Muscle of back (tissue), 11 donors: Measurements from ENCODE around the gene PEX6. TPM values are rescaled to one million over a fixed set of nuclear protein-coding genes. Genes with fewer than 3 reads are reported as not detected.

Experiments
- DNase-seq, 3 donors: peaks; one replicate each; pipeline versions ENCODE4 v3.0.0 to v3.0.0-alpha.2; 2013
- polyA plus RNA-seq, 10 donors: library from polyadenylated mRNA; unstranded; fragments of 120-200 nt; gene quantifications; one replicate each; pipeline ENCODE4 v1.2.1, GENCODE V29; 2013; ENCODE audit not compliant: insufficient read length in 10 of 10

Gene PEX6
- polyA plus RNA-seq, 10 donors: 8.4 to 27.6 (median 16.2) TPM

DNA sequence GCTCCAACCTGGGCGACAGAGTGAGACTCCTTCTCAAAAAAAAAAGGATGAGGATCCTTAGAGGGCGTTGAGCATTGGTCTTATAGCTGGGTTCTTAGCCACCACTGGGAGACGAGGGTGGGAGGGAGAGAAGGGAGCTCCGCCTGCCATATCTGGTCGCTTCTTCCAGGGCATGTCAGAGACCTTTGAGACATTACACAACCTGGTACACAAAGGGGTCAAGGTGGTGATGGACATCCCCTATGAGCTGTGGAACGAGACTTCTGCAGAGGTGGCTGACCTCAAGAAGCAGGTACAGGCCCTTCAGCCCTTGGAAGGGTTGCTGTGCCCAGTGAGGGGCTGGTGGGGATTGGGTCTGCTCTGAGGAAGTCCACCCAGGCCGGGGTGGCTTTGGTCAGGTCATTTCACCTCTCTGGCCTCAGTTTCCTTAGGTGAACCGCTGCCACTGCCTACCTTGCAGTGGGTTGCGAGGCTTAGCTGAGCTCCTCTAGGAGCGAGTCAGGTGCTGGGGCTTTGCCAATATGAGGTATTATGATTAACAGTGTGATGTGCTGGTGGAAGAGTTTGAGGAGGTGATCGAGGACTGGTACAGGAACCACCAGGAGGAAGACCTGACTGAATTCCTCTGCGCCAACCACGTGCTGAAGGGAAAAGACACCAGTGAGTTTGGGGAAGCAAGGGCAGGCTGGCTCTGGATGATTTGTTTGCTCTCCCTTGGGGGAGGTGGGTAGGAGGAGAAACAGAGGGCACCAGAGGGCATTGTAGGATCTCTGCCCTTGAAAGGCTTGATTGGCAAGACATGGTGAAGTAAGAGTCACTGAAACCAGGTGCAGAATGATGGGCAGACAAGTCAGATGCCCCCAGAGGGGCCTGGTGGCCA, 41.2 kb downstream of the PEX6 start:
- DNase-seq: no peak

DNA sequence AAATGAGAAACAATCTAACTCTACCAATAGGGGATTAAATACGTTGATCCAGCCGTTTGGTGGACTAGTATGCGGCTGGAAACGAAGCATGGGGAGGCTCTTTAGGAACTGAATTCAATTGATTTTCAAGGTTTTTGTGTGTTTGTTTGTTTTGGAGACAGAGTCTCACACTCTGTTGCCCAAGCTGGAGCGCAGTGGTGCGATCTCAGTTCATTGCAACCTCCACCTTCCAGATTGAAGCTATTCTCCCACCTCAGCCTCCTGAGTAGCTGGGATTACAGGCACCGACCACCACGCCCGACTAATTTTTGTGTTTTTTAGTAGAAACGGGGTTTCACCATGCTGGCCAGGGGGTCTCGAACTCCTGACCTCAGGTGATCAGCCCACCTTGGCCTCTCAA, 42.6 kb downstream of the PEX6 start:
- DNase-seq: no peak

DNA sequence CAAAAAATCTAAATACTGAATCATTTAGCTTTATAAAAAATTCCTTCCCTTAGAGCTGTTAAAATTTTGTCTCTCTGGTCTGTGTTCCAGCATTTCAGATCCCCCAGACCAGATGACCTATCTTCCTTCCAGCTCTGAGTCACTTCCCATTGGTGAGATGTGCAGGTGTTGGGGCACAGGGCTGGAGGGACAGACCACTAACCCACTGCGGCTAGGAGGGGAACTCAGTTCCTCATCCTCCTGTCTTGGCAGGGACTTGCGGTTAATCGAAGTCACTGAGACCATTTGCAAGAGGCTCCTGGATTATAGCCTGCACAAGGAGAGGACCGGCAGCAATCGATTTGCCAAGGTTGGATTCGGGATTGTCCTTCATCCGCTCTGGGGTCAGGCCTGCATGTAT, 43.7 kb downstream of the PEX6 start:
- no peak for DNase-seq

DNA sequence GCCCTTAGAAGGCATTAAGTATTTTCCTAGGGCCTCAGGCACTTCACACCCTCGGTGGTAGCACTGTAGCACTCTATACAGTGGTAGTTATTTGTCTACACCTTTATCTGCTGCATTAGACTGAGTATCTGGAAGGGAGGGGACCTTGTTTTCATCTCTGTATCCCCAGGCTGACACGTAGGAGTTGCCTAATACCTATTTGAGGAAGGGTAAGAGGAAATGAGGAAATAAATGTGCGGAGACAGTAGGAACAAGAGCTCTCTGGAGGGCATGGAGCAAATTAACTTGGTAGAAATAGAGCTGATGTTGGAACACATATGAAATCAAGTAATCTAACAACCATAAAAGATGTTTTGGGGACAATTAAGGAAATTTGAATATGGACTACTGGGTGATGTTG, 45.8 kb downstream of the PEX6 start:
- DNase-seq: no peak

DNA sequence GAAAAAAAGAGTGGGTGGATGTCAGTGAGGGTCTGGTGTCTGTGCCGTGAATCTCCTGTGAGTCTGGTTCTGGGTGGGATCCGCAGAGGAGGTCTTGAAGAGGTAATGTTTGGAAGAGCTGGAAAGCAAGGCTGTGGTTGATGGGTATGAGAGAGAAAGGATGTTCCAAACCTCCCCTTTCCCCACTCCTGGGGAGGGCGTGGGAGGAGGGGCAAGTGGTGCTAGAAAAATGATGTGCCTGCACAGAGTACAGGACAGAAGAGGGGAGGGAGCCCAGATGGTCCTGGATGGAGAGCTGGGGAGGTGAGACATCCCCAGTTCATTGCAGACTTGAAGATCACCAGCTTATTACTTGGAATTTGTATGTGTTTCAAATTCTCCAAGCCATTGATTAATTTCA, 46.6 kb downstream of the PEX6 start:
- DNase-seq: no peak

DNA sequence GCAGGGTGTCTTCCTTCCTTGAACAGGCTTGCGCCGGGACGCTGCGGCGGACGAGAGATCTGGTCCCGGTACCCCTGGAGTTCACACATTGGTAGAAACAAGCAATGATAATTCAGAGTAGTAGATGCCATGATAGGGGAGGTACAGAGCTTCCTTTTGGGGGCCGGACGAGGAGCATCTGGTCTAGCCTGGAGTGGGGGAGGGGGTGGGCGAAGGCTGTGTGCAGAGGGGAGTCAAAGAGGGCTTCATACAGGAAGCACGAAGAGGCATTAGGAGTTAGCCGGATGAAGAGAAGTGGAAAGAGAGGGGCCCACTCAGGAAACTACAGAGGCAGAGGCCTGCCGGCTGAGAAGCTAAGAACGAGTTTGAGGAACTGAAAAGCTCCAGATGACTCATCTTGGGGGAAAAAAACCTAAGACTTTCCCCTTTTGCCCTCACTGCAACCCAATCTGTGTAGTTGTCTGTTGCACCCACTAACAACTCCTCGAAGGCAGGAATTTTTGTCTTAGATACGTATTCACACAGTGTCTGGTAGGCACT, 49.1 kb downstream of the PEX6 start:
- DNase-seq: peak in 2 of 3 donors; percentile 51 to 68

DNA sequence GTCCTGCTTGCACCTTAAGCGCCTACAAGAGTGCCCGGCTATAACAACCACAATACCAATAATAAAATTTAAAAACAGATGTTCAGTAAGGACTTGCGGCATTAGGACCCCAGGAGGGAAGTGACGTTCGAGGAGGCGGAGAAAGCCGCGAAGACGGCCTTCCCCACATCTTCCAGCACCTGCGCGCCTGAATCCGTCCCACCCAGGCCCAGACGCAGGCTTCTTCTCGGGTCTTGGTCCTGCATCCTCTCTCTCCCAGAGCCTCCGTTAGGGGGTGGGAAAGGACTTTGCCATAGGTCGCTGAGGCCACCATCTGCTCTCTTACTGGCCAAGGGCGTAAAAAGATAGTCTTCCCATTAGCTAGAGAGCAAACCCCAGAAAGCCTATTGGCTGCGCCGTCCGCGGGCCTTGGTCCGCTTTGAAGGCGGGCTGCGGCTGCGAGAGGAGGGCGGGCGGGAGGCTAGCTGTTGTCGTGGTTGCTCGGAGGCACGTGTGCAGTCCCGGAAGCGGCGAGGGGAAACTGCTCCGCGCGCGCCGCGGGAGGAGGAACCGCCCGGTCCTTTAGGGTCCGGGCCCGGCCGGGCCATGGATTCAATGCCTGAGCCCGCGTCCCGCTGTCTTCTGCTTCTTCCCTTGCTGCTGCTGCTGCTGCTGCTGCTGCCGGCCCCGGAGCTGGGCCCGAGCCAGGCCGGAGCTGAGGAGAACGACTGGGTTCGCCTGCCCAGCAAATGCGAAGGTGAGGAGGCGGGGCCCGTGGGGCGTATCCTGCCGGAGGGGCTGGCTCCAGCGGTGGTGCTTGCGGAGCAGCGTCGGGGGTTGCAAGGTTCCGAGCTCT, 49.8 kb downstream of the PEX6 start, which contains the start of gene CNPY3:
TSS of gene CNPY3 (plus strand) at position 495 of the 835 bp plus-strand sequence. CDS start at position 586, 91 bp downstream.
- peak; percentile 95 to 99 (median 98) for DNase-seq

DNA sequence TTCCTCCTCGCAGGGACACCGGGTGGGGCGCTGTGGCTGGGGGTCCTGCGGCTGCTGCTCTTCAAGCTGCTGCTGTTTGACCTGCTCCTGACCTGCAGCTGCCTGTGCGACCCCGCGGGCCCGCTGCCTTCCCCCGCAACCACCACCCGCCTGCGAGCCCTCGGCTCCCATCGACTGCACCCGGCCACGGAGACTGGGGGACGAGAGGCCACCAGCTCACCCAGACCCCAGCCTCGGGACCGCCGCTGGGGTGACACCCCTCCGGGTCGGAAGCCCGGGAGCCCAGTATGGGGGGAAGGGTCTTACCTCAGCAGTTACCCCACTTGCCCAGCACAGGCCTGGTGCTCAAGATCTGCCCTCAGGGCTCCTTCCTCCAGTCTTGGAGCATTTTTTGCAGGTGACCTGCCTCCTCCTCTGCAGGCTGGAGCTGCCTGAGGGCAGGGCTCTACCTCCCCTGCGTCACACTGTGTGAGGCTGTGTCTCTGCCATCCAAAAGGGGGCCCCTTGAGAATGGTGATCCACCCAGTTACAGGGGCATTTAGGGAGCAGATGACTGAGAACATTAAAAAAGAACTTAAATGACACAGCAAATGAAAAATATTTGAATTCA, 53.6 kb downstream of the PEX6 start:
- no peak for DNase-seq

DNA sequence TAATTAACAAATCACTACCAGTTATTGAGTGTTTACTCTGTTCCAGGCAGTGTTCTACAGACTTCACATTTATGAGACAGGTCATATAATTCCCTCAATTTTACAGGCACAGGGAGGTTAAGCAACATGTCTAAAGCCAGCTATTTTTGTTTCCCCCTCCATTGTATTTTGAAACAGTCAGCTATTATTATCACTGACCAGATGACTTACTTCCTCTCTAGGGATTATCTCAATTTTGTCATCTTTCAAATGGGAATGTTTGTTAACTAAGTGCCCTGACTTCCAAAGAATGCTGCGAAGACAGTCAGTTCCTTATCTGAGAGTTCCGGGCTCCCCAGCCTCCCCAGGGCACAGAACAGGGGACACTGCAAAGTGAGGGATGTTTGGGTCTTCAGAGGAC, 55.3 kb downstream of the PEX6 start:
- no peak for DNase-seq

DNA sequence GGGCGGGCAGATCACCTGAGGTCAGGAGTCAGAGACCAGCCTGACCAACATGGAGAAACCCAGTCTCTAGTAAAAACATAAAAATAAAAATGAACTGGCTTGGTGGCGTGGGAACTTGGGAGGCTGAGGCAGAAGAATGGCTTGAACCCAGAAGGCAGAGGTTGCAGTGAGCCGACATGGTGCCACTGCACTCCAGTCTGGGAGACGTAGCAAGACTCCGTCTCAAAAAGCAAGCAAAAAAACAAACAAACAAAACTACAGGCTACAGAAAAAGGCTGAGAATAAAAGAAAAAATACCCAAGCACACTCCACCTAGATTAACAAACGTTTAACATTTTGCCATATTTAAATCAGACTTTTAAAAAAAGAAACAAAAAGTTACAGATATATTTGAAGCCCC, 57.2 kb downstream of the PEX6 start:
- no peak for DNase-seq

DNA sequence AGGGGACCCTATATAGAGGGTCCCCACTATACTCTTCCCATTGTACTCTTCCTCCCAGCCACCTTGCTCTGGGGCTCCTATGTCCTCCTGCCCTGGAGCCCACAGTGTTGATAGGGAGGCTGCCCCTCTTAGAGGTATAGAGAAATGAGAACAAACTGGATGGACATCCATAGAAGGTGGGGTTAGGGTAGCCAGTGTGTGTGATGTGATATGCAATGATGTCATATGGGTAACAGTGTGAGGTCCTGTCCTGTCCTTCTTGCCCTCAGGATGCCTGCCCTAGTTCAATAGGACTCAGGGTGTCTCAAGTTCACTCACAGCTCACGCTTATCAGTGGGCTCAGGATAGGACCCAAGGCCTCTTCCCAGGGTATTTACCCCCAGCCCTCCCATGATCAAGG, 62.7 kb downstream of the PEX6 start:
- DNase-seq: no peak

DNA sequence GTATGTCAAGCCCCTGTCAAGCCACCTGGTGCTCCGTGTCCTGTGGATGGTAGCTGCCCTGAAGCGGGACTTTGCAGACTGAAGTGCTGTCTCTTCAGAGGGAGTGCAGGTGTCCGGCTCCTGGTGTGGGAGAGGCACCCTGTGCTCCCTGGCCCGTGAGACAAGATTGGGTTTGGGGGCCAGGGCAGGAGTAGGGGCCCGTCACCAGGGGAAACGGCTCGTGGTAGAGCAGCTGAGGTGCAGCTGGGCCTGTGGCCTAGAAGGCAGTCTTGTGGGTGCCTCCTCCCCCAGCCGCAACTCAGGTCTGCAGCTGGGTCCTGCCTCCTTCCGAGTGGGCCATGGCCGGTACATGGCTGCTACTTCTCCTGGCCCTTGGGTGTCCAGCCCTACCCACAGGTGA, 63.2 kb downstream of the PEX6 start, which contains the start of gene PTCRA:
TSS of gene PTCRA (plus strand) at position 322 of the 400 bp plus-strand sequence. CDS start at position 339, 17 bp downstream.
- DNase-seq: no peak

DNA sequence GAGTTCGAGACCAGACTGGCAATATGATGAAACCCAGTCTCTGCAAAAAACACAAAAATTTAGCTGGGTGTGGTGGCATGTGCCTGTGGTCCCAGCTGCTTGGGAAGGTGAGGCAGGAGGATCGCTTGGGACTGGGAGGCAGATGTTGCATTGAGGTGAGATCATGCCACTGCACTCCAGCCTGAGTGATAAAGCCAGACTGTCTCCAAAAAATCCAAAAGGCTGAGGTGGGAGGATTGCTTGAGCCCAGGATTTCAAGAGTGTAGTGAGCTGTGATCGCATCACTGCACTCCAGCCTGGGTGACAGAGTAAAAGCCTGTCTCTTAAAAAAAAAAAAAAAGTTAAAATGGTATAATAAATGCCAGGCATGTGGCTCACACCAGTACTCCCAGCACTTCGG, 64.4 kb downstream of the PEX6 start:
- DNase-seq: no peak

Other genes with a start within 250 kb of the PEX6 start
- gene TBCC, start 233.1 kb downstream of the PEX6 start, polyA plus RNA-seq: 10 to 100 TPM; 11.3 to 18.4 (median 15.0) TPM
- gene BICRAL, start 197.1 kb downstream of the PEX6 start, polyA plus RNA-seq: 10 to 100 TPM in 8 of 10 donors, 1 to 10 TPM in 2; 9.0 to 14.8 (median 11.6) TPM
- gene RPL7L1, start 99.6 kb downstream of the PEX6 start, polyA plus RNA-seq: 10 to 100 TPM; 60.0 to 94.2 (median 75.2) TPM
- gene PTCRA, start 63.1 kb downstream of the PEX6 start, polyA plus RNA-seq: not detected
- 10 to 100 TPM; 21.2 to 43.0 (median 28.6) TPM for gene CNPY3, start 49.7 kb downstream of the PEX6 start, polyA plus RNA-seq
- under 1 TPM; 0.16 to 0.92 (median 0.44) TPM for gene GNMT, start 18.4 kb downstream of the PEX6 start, polyA plus RNA-seq
- 10 to 100 TPM; 39.5 to 50.4 (median 44.8) TPM for gene PPP2R5D, start 5.4 kb upstream of the PEX6 start, polyA plus RNA-seq
- gene MEA1, start 34.8 kb upstream of the PEX6 start, polyA plus RNA-seq: 10 to 100 TPM; 38.5 to 63.2 (median 46.0) TPM
- gene KLHDC3, start 35.1 kb upstream of the PEX6 start, polyA plus RNA-seq: 100 to 1,000 TPM; 157 to 208 (median 190) TPM
- 10 to 100 TPM; 40.7 to 51.6 (median 47.2) TPM for gene RRP36, start 42.4 kb upstream of the PEX6 start, polyA plus RNA-seq
- 10 to 100 TPM; 33.5 to 43.4 (median 37.8) TPM for gene CUL7, start 74.7 kb upstream of the PEX6 start, polyA plus RNA-seq
- 10 to 100 TPM; 40.0 to 50.0 (median 41.9) TPM for gene MRPL2, start 80.3 kb upstream of the PEX6 start, polyA plus RNA-seq
- 10 to 100 TPM; 18.5 to 34.2 (median 21.2) TPM for gene KLC4, start 80.5 kb upstream of the PEX6 start, polyA plus RNA-seq
- gene PTK7, start 97.1 kb upstream of the PEX6 start, polyA plus RNA-seq: 100 to 1,000 TPM in 1 of 10 donors, 10 to 100 TPM in 9; 33.3 to 176 (median 57.0) TPM
- gene SRF, start 192.1 kb upstream of the PEX6 start, polyA plus RNA-seq: 10 to 100 TPM; 33.9 to 64.4 (median 46.8) TPM
- gene CUL9, start 203.0 kb upstream of the PEX6 start, polyA plus RNA-seq: 10 to 100 TPM; 10.3 to 26.8 (median 17.4) TPM